ENCODE data around the gene RNASEH2B.

DNA sequence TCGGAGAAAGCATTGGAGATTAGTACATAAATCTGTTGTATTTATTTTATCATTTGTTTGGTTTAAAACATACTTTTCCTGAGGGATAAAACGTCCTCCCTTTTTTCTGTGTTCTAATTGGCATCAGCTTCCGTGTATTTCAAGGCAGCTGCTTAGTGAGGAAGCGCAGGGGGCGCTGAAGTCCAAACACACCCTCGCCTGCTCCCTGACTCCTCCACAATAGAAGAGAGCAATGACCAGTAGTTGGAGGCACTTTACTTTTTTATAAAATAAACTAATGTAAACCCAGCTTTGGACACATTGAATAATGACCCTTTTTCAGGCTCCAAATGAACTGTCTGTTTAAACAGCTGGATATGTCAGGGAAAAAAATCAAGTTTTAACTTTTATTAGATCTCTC, 79.9 kb downstream of the RNASEH2B start:
- TF ChIP-seq SUZ12 (IDR thresholded peaks at IDR 0.05; ENCODE audit: extremely low read depth, insufficient read depth, insufficient read length) = no peak
- no peak for TF ChIP-seq ZNF274 (IDR thresholded peaks at IDR 0.05; ENCODE audit: low read depth, low read length)
